ENCODE data around the gene TBC1D1.

The TBC1D1 gene

GRCh38 chr4:37976991-37977470 is 86.1 kb downstream of the TBC1D1 start:
- H3K4me3 ChIP-seq (ENCODE audit: low read length) = peak overlapping the region; percentile 95

GRCh38 chr4:37977471-37978247 is 86.8 kb downstream of the TBC1D1 start:
- H4K20me1 ChIP-seq (ENCODE audit: control insufficient read depth, insufficient read depth, low read depth, low read length) = peaks cover 5% of the 10 kb centered on the region; the same call in 1 of the 2 replicates

More at GRCh38 chr4:37976991-37977470, 86.1 kb downstream of the TBC1D1 start:
- Histone ChIP-seq H3K9me3 (ENCODE audit: control insufficient read depth, insufficient read depth, low read length) (no peaks in the 10 kb centered on the region), H3K79me2 (ENCODE audit: control insufficient read depth, low read length) (peaks cover 47% of the 10 kb centered on the region), H3F3A (ENCODE audit: control insufficient read depth, insufficient read depth) (peaks cover 38% of the 10 kb centered on the region), H3K4me1 (ENCODE audit: control insufficient read depth, low read length) (peaks cover 42% of the 10 kb centered on the region), H3K4me2 (ENCODE audit: low read length) (peak overlapping the region; percentile 90), H4K20me1 (ENCODE audit: control insufficient read depth, insufficient read depth, low read depth, low read length) (peaks cover 5% of the 10 kb centered on the region; the same call in 1 of the 2 replicates), H3K9me2 (replicated peaks; ENCODE audit: control insufficient read depth, low read length) (no peaks in the 10 kb centered on the region), H3K27ac (ENCODE audit: low read depth, low read length) (peak overlapping the region; percentile 98), H3K27me3 (ENCODE audit: control insufficient read depth, low read length) (no peaks in the 10 kb centered on the region), H3K36me3 (ENCODE audit: control insufficient read depth, low read length) (peaks cover 41% of the 10 kb centered on the region)
- TF ChIP-seq CTCF (IDR thresholded peaks at IDR 0.05; ENCODE audit: low read depth, low read length, poor library complexity, severe bottlenecking) (no peak), EZH2phosphoT487 (IDR thresholded peaks at IDR 0.05; ENCODE audit: borderline replicate concordance, low read length) (no peak)

GRCh38 chr4:37978248-37978924 is 87.5 kb downstream of the TBC1D1 start:
- H4K20me1 ChIP-seq (ENCODE audit: control insufficient read depth, insufficient read depth, low read depth, low read length) = peaks cover 5% of the 10 kb centered on the region; the same call in 1 of the 2 replicates
- TF ChIP-seq EZH2phosphoT487 (IDR thresholded peaks at IDR 0.05; ENCODE audit: borderline replicate concordance, low read length) (no peak), CTCF (IDR thresholded peaks at IDR 0.05; ENCODE audit: low read depth, low read length, poor library complexity, severe bottlenecking) (no peak)
- H3K27ac ChIP-seq (ENCODE audit: low read depth, low read length) = peak overlapping the region; percentile 98
- peaks cover 61% of the 10 kb centered on the region for H3K79me2 ChIP-seq (ENCODE audit: control insufficient read depth, low read length)
- H3K4me1 ChIP-seq (ENCODE audit: control insufficient read depth, low read length) = peaks cover 55% of the 10 kb centered on the region
- peaks cover 38% of the 10 kb centered on the region for H3F3A ChIP-seq (ENCODE audit: control insufficient read depth, insufficient read depth)
- peak overlapping the region; percentile 86 for H3K4me2 ChIP-seq (ENCODE audit: low read length)
- H3K9me2 ChIP-seq (replicated peaks; ENCODE audit: control insufficient read depth, low read length) = no peaks in the 10 kb centered on the region
- no peaks in the 10 kb centered on the region for H3K9me3 ChIP-seq (ENCODE audit: control insufficient read depth, insufficient read depth, low read length)
- H3K4me3 ChIP-seq (ENCODE audit: low read length) = peak overlapping the region; percentile 95
- no peaks in the 10 kb centered on the region for H3K27me3 ChIP-seq (ENCODE audit: control insufficient read depth, low read length)
- peaks cover 54% of the 10 kb centered on the region for H3K36me3 ChIP-seq (ENCODE audit: control insufficient read depth, low read length)

More at GRCh38 chr4:37977471-37978247, 86.8 kb downstream of the TBC1D1 start:
- Histone ChIP-seq H3F3A (ENCODE audit: control insufficient read depth, insufficient read depth) (peaks cover 38% of the 10 kb centered on the region), H3K9me2 (replicated peaks; ENCODE audit: control insufficient read depth, low read length) (no peaks in the 10 kb centered on the region), H3K36me3 (ENCODE audit: control insufficient read depth, low read length) (peaks cover 47% of the 10 kb centered on the region), H3K27me3 (ENCODE audit: control insufficient read depth, low read length) (no peaks in the 10 kb centered on the region), H3K4me1 (ENCODE audit: control insufficient read depth, low read length) (peaks cover 48% of the 10 kb centered on the region), H3K4me3 (ENCODE audit: low read length) (peak overlapping the region; percentile 95), H3K4me2 (ENCODE audit: low read length) (peak overlapping the region; percentile 86), H3K9me3 (ENCODE audit: control insufficient read depth, insufficient read depth, low read length) (no peaks in the 10 kb centered on the region), H3K79me2 (ENCODE audit: control insufficient read depth, low read length) (peaks cover 54% of the 10 kb centered on the region), H3K27ac (ENCODE audit: low read depth, low read length) (peak overlapping the region; percentile 98)
- TF ChIP-seq EZH2phosphoT487 (IDR thresholded peaks at IDR 0.05; ENCODE audit: borderline replicate concordance, low read length) = no peak
- peak; percentile 74 for TF ChIP-seq CTCF (IDR thresholded peaks at IDR 0.05; ENCODE audit: low read depth, low read length, poor library complexity, severe bottlenecking)

Data from DOHH2 (cell line).